Stimulated activated CD4-positive, alpha-beta T cell treated with anti-CD3 and anti-CD28 coated beads, Interleukin-15, amount 100 ng/mL, for 24 hours (primary cell): Measurements from ENCODE around the gene LGALS14.

ENCODE experiments used
- DNase-seq: peaks from one replicate; pipeline ENCODE4 v3.0.0-alpha.2; 2020

Gene LGALS14

GRCh38 chr19:39752390-39752789 is 48.1 kb downstream of the LGALS14 start:
- peak; percentile 28 for DNase-seq

DNA sequence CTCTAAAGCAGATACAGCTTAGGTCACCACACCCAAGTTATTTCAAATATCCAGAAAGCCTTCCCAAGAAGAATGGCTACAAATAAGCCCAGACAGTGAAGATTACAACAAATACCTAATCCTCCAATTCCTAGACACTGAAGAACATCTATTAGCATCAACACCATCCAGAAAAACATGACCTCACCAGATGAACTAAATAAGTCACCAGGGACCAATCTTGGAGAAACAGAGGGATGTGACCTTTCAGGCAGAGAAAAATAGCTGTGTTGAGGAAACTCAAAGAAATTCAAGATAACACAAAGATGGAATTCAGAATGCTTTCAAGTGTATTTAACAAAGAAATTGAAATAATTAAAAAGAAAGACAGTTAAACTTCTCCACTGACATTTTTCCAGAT is 48.5 kb downstream of the LGALS14 start:
- no peak for DNase-seq

DNA sequence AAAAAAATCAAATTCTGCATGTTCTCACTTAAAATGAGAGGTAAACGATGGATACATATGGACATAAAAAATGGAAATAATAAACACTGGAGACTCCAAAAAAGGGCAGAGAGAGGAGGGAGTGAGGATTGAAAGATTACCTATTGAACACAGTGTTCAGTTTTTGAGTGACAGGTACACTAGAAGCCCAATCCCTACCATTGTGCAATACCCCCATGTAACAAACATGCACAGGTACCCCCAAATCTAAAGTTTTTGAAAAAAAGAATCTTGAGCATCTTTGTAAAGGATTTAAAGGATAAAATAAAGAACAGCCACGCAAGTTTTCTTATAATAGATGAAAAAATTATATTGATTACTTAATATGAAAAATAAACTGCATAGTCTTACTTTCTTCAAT is 50.3 kb downstream of the LGALS14 start:
- no peak for DNase-seq

- no peak for DNase-seq
These were observed 50.7 kb downstream of the LGALS14 start for GRCh38 chr19:39754971-39755370.
